GM19025 (cell line): ENCODE measurements around the gene SLC7A9.
"Not testable (repeated sequence)": the region's sequence is repeated elsewhere in the genome, so short reads cannot be mapped to it uniquely, and the experiment has no call there.

Source experiments
- ATAC-seq: cut with Tn5 transposase; IDR thresholded peaks from one replicate; pipeline ENCODE4 v1.9.1; 2021; ENCODE audit warnings: mild to moderate bottlenecking, low read depth, moderate library complexity; ENCODE audit not compliant: unreplicated experiment

Gene SLC7A9

DNA sequence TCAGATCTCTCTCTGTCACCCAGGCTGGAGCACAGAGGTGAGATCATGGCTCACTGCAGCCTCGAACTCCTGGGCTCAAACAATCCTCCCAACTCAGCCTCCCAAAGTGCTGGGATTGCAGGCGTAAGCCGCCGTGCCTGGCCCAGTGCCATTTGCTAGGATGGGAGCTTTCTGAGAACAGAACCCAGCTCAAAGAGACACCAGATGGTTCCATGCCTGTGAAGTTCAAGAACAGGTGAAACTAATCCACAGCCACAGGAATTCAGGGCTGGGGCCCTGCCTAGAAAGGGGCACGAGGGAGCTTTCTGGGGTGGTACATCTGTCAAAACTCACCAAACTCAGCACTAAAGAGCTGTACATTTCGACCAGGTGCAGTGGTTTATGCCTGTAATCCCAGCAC, 4.2 kb downstream of the SLC7A9 start:
- ATAC-seq, result no peak

GRCh38 chr19:32864318-32865007, 5.1 kb downstream of the SLC7A9 start:
- no peak for ATAC-seq

DNA sequence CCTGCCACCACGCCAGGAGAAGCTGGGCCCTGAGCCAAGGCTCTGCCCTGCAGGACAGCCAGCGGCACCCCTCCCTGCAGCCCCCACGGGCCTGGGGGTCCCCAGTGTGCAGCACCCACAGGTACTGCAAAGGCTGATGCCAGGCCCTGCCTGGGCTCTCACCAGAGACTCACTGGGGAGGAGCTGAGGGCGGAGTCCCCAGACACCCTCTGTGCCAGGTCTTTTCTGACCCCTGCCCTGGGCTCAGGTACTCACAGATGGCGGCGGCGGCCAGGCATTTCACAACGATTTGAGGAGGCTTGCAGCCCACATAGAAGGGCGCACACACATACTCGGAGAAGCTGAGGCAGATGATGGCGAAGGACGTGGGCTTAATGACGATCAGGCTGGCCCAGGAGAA, 5.7 kb downstream of the SLC7A9 start:
- ATAC-seq, result no peak

DNA sequence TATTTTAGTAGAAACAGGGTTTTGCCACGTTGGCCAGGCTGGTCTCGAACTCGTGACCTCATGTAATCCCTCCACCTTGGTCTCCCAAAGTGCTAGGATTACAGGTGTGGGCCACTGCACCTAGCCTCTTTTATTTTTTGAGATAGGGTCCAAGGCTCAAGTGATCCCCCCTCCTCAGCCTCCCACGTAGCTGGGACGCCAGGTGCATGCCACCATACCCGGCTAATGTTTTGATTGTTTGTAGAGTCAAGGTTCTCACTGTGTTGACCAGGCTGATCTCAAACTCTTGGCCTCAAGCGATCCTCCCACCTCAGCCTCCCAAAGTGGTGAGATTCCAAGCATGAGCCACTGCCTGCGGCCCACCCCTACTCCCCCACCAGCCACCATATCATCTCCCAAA, 6.3 kb downstream of the SLC7A9 start:
- no peak for ATAC-seq

GRCh38 chr19:32862741-32863140, 6.8 kb downstream of the SLC7A9 start:
- no peak for ATAC-seq

- no peak for ATAC-seq
These were observed 7.4 kb downstream of the SLC7A9 start for GRCh38 chr19:32862173-32862572.

GRCh38 chr19:32861596-32861995, 8.0 kb downstream of the SLC7A9 start:
- no peak for ATAC-seq

- no peak for ATAC-seq
These were observed 10.0 kb downstream of the SLC7A9 start for GRCh38 chr19:32859591-32859990.

DNA sequence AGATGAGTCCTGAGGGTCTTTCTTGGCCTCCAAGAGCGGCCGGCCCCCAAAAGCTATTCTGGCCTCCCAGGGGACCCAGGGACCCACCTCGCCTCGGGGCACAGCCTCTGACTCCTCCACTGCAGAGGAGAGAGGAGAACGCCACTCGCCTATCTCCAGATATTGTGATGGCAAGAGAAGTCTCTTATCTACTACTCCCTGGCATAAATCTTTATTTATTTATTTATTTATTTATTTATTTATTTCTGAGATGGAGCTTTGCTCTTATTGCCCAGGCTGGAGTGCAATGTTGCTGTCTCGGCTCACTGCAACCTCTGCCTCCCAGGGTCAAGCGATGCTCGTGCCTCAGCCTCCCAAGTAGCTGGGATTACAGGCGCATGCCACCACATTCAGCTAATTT, 11.0 kb downstream of the SLC7A9 start:
- no peak for ATAC-seq

DNA sequence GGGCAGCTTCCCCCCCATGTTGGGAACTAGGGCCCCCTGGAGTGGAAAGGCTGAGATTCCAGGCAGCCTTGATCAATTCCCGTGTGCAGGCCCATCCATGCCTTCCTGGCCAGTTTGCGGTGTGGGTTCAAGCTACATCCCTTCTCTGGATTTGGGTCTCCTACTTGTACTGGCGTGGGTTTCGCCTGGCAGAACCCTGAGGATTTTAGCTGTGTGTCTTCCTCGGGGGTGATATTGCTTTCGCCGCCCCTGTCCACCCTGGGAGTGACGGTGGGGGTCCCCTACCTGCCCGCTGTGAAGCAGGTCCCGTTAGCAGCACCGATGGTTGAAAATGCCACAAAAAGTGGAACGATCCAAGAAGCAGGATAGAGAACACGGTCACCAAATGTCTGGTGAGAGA, 11.4 kb downstream of the SLC7A9 start:
- ATAC-seq, result no peak

DNA sequence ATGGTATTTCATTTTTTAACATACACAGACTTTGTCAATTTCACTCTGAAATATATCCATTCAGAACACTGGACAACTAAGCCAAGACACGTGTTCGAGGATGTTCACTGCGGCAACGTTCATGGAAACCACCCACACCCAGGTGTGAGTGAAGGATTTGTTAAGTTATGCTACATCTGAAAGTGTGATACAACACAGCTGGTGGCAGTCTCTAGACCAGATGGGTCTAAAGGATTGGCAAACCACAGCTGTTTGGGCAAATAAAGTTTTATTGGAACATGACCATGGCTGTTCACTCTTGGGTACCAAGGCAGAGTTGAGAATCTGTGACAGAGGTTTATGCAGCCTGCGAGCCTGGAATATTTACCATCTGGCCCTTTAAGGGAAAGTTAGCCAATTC, 12.0 kb downstream of the SLC7A9 start:
- ATAC-seq, result no peak

DNA sequence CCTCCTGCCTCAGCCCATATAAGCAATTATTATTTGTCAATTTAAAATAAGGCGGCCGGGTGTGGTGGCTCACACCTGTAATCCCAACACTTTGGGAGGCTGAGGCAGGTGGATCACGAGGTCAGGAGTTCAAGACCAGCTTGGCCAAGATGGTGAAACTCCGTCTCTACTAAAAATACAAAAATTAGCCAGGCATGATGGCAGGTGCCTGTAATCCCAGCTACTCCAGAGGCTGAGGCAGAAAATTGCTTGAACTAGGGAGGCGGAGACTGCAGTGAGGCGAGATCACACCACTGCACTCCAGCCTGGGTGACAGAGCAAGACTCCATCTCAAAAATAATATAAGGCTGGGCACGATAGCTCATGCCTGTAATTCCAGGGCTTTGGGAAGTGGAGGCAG, 12.7 kb downstream of the SLC7A9 start:
- not testable (repeated sequence) for ATAC-seq

GRCh38 chr19:32852216-32852615, 17.4 kb downstream of the SLC7A9 start:
- no peak for ATAC-seq

DNA sequence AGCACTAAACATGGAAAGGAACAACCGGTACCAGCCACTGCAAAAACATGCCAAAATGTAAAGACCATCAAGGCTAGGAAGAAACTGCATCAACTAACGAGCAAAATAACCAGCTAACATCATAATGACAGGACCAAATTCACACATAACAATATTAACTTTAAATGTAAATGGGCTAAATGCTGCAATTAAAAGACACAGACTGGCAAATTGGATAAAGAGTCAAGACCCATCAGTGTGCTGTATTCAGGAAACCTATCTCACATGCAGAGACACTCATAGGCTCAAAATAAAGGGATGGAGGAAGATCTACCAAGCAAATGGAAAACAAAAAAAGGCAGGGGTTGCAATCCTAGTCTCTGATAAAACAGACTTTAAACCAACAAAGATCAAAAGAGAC, 21.5 kb downstream of the SLC7A9 start:
- ATAC-seq, result not testable (repeated sequence)

GRCh38 chr19:32843716-32844245, 25.8 kb downstream of the SLC7A9 start:
- ATAC-seq, result no peak

DNA sequence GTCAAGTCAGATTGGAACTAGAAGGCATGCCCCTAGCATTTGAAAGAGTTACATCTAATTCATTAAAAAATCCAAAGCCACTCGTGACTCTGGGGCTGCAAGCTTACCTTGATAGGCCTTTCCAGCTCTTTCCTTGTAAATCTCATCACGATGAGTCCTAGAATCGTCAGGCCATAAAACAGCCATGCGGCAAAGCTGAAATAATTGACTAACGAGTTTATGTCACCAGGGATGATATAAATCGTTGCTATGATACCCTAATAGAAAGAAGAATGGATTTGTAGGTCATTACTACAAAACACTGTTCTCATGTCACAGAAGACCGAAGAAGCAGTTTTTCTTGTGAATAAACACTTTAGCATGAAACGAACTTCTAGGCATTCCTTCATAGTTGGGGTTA, 27.5 kb downstream of the SLC7A9 start:
- no peak for ATAC-seq

GRCh38 chr19:32837531-32837930, 32.0 kb downstream of the SLC7A9 start:
- no peak for ATAC-seq

DNA sequence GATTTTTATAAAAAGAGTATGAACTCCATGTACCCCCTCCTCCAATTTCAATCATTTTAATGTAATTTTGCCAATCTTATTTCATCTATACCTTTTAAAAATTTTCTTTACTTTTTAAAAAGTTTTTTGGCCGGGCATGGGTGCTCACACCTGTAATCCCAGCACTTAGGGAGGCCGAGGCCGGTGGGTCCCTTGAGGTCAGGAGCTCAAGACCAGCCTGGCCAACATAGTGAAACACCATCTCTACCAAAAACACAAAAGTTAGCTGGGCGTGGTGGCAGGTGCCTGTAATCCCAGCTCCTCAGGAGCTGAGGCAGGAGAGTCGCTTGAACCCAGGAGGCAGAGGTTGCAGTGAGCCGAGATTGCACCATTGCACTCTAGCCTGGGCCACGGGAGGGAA, 36.2 kb downstream of the SLC7A9 start:
- ATAC-seq, result not testable (repeated sequence)

DNA sequence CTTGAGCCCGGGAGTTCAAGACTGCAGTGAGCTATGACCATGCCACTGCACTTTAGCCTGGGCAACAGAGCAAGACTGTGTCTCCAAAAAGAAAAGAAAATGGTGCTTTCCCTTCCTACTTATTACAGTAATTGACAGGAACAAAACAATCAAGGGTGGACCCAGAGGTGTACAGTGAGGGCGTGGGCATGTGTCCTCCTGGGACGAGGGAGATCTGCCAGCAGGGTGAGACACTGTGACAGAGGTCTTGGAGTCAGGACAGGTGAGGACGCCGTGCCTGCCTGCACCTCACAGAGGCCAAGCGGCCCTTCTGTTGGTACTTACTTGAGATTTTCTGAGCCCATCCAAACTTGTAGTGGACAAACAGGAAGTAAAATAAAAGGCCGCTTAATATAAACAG, 36.7 kb downstream of the SLC7A9 start:
- not testable (repeated sequence) for ATAC-seq

- ATAC-seq, result not testable (repeated sequence)
These were observed 37.5 kb downstream of the SLC7A9 start for GRCh38 chr19:32832094-32832493.

GRCh38 chr19:32831611-32832010, 38.0 kb downstream of the SLC7A9 start:
- no peak for ATAC-seq

DNA sequence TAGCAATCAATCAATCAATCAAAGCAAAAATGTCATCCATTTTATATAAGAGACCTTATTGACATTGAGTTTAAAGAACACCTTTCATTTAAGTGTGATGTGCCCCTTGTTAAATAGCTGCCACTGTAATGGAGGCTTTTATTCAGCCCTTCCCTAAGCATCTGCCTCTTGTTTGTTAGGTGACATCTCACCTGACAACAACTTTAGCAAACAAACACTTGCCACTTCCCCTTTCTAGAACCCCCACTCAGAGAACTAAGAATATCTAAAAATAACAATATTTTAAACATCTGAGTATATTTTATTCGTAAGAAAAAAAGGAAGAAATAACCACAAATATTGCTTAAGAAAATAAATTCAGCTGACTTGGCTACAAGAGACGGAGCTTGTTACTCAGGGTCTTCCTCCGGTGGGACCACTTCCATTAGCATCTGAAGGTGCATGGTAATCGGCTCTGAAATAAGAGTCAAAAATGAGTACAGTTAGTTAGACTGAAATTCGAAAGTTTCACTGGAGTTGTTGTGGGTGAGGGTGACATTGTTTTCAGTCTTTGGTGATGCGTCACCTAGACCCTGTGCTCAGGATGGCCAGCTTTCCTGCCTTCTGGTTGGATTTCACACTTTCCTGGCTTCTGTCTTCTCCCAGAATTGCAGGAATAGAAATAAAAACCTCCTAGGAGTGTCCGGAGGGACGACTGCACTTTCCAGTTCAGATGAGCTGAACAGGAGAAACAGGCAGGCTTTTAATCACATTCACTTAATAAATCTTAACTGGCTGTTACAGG, 39.1 kb downstream of the SLC7A9 start:
- no peak for ATAC-seq
